SK-N-MC (cell line): ENCODE data around the gene PTPRG.

Experiments used
- EZH2 ChIP-seq: fragments of 200-600 bp; sonication (generic); IDR thresholded peaks from one replicate; pipeline ENCODE4 v1.6.1; 2017; ENCODE audit warnings: antibody characterized with exemption
- FOXP2 ChIP-seq: optimal IDR thresholded peaks from 2 replicates; pipeline ENCODE3; 2011; ENCODE audit warnings: mild to moderate bottlenecking, moderate library complexity; ENCODE audit not compliant: insufficient read depth; ENCODE audit errors: extremely low read length, control extremely low read depth
- POLR2AphosphoS5 ChIP-seq: IDR thresholded peaks from 2 replicates; pipeline ENCODE4 v1.6.1; 2012; ENCODE audit warnings: mild to moderate bottlenecking, low read depth, low read length, borderline replicate concordance

- no peak for TF ChIP-seq EZH2
- no peak for TF ChIP-seq POLR2AphosphoS5
- TF ChIP-seq FOXP2: no peak
Measured at GRCh38 chr3:61869371-61869770, 308.0 kb downstream of the PTPRG start.
